DMS 273 (cell line): Measurements from ENCODE around the gene HS2ST1.
"Not testable (repeated sequence)": the region's sequence is repeated elsewhere in the genome, so short reads cannot be mapped to it uniquely, and the experiment has no call there.

Experiments
- DNase-seq: peaks from one replicate; lab custom pipeline; 2025; ENCODE audit not compliant: unreplicated experiment; lab: John Stamatoyannopoulos, UW

Gene HS2ST1

DNA sequence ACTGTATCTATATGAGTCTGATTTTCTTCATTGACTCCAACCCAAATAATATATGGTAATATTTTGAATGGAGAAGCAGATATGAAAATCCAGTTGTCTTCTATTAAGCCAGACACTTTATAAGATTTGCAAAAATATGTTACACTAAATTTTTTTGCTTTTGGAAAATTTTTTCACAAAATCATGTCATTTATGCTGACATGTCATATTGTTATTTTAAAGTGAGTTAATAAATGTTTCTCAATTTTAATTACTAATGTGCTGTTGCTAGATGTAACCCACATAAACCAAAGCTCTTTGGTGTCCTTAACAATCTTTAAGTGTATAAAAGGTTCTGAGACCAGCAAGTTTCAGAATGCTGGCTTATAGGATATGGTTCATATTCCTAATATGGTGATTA, 142.5 kb downstream of the HS2ST1 start:
- DNase-seq: no peak

DNA sequence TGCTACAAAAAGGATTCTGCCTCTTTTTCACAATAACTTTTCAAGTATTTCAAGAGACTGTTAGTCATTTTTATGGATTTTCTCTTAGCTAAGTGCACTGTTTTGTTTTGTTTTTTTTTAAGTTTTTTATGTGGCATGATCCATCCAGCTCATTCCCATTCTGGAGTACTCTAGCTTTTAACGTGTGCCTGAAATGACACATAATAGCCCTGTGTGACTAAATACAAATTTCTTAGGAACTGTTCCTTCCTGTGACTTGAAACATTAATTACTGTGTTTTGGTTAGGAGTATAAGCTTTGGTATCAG, 143.9 kb downstream of the HS2ST1 start:
- DNase-seq: no peak

DNA sequence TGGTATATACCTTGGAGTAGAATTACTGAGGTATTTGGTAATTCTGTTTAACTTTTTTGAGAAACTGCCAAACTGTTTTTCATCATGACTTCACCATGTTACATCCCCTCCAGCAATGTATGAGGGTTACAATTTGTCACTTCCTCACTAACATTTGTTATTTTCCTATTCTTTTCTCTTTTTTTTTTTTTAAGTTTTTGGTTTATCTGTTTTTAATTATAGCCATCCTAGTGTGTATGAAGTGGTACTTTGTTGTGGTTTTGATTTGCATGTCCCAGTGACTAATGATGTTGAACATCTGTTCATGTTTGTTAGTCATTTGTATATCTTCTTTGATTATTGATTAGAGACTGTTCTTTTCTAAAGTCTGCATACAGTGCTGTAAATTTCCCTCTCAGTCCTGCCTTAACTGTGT, 147.3 kb downstream of the HS2ST1 start:
- no peak for DNase-seq

DNA sequence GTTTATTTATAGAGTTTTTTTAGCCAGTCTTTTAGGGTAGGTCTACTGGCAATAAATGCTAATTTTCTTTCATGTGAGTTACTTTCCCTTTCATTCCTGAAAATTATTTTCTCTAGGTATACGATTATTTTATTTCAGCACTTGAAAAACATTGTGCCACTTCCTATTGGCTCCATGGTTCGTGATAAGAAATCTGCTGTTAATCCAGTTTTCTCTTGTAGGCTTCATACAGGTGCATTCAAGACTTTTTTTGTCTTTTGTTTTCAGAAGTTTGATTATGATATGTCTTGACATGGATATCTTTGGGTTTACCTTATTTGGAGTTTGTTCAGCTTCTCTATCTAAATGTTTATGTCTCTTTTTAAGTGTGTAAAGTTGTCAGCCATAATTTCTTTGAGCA, 148.3 kb downstream of the HS2ST1 start:
- DNase-seq: no peak

DNA sequence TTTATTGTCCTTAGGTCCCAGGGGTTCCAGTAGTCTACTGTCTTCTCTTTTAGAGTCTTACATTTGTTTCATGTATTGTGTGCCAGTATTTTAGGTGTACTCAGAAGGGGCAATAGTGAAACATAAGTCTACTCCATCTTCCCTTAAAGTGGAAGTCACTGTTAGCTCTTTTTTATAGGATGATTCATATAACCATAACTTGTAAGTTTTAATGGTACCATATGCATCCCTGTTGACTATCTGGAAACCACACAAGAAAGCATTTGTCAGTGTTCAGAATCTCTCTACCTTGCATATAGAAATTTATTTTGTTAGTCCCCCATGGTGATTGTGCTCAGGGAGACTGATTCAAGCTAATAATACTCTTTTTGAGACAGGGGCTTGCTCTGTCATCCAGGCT, 149.9 kb downstream of the HS2ST1 start:
- DNase-seq: no peak

DNA sequence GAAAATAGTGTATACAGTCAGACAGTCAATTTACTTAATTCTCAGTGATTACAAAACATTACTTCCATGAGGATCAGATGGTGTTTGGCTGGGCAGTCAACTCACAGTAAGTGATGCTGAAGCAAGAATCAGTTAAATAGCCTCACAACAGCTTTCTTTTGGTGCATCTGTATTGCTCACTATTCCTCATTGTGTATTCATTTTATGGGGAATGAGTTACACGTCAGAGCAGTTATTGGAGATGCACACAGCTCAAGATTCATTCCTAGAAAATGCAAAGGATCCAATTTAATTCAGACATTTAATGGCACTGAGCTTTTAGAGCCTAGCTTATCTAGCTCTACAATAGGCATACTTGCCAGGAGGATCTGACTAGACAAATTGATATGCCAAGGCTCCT, 150.6 kb downstream of the HS2ST1 start:
- DNase-seq: no peak

DNA sequence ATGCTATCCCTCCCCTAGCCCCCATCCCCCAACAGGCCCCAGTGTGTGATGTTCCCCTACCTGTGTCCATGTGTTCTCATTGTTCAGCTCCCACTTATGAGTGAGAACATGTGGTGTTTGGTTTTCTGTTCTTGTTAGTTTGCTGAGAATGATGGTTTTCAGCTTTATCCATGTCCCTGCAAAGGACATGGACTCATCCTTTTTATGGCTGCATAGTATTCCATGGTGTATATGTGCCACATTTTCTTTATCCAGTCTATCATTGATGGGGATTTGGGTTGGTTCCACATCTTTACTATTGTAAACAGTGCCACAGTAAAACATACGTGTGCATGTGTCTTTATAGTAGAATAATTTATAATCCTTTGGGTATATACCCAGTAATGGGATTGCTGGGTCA, 152.3 kb downstream of the HS2ST1 start:
- DNase-seq: not testable (repeated sequence)

DNA sequence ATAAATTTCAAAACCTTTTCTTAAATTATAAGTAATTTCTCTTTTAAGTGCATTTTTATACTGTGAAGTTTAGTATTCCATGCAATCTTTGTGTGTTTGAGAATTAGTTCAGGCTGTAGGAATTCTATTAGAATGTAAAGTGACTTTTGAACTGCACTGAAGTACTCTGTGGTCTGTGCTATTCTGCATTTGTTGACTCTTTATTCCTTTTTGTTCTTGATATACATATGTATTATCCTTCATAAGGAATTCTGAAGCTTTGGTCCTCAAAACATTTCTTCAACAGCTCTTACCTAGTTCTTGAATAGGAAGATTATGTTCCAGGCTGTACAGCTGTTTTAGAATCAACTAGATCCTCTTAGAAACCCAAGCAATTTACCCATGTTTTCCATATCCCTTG, 158.0 kb downstream of the HS2ST1 start:
- DNase-seq: no peak

DNA sequence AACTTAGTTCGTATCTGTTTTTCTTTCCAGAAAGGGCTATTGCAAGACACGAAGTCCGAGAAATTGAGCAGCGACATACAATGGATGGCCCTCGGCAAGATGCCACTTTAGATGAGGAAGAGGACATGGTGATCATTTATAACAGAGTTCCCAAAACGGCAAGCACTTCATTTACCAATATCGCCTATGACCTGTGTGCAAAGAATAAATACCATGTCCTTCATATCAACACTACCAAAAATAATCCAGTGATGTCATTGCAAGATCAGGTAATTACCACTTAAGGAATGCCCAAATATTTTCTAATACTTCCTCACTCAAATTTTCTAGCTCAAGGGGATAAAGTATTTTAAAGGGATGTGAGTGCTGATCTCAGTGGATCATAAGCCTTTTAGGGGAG, 158.5 kb downstream of the HS2ST1 start:
- no peak for DNase-seq

DNA sequence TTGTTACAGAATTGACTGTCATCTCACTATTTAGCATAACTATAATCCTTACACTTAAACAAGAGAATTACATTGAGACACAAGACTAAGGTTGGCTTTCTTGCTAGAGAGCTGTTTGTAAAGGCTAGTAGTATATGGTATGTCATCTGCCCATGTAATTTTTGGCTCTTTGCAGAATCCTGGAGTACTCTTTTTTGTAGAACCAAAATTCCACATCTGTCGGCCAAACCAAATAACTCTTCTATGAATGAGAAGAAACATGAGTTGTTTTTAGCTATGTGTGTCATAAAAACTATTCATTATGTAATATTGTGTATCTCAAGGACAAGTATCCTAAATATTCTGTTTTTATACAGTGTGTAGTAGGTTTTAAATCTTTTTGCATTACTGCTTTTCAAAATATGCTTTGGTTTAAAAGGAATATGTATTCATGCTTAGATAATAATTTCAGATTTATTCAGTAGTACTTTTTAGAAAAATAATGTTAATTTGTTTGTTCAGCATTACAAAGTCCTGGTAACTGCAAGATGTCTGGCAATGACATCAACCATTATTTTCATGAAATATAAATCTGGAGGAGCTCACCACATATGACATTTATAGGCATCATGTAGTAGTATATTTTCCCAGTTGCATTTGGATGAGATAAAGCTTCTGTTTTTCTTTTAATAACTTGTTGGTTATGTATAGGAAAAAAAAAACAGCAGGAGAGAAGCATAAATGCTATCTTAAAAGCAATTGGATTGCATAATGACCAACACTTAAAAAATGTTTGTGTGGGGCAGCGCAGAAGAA, 159.8 kb downstream of the HS2ST1 start:
- no peak for DNase-seq

DNA sequence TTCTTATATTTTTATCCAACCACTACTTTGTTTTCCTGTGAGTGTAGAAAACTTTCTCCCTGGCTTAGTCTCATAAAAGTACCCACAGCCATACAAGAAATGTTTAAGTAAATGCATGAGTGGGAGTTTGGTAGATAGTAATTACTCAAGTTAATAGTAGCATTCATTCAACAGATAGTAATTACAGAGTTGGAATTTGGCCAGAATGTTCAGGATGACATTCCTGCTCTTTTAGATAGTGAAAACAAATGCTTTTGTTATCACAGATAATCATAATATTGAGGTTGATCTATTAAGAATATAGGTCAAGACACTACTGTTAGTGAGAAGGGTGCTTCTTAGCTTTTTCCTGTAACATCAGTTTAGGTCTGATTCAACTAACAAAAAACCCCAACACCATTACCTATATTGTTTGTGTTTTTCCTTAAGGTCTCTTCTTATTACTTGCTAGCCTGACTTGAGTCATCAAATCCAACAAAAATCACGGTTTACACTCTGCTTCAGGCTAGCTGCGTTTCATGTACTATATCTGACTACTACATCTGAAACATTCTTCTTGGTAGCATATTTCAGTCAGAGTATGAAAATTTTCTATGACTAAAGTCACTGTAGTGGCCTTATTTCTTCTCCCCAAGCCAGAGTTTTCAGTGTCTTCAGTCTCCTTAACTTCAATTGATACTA, 163.7 kb downstream of the HS2ST1 start:
- no peak for DNase-seq

DNA sequence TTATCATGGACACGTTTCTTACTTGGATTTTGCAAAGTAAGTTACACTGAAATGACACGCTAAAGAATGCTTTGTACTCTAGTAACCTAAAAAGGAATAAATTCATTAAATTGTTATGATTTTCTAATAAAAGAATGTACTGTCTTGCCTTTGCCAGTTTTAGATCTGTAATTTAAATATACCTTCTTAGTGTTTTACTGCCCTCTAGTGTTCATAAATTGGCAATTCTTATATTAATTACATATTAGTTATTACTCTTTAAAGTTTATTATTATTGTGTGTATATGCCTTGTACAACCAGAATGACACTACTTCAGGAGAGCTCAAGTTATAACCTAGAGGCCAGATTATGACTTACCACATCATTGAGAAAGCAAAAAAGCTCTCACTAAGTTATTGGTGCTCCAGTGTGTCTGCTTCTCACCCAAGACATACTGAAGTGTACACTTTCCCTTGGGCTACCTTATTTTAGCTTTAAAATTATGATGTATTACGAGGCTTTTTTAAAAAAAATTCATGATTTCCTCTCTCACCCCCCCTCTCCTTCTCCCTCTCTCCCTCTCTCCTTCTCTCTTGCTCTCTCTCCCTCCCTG, 169.9 kb downstream of the HS2ST1 start:
- peak; percentile 59 for DNase-seq

DNA sequence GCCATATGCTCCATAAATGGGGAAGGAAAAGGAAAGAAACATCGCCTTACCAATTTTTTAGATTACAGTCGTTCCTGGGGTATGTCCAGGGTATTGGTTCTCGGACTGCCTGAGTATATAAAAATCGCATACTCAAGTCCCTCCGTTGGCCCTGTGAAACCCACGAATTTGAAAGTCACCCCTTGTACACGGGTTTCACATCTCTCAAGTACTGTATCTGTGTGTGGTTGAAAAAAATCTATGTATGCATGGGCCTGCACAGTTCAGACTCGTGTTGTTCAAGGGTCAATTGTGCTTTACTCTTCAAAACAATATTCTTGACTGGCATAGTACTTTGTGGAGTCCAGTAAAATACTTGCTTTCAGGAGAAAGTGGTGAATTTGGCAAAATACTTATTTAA, 171.7 kb downstream of the HS2ST1 start:
- DNase-seq: no peak

DNA sequence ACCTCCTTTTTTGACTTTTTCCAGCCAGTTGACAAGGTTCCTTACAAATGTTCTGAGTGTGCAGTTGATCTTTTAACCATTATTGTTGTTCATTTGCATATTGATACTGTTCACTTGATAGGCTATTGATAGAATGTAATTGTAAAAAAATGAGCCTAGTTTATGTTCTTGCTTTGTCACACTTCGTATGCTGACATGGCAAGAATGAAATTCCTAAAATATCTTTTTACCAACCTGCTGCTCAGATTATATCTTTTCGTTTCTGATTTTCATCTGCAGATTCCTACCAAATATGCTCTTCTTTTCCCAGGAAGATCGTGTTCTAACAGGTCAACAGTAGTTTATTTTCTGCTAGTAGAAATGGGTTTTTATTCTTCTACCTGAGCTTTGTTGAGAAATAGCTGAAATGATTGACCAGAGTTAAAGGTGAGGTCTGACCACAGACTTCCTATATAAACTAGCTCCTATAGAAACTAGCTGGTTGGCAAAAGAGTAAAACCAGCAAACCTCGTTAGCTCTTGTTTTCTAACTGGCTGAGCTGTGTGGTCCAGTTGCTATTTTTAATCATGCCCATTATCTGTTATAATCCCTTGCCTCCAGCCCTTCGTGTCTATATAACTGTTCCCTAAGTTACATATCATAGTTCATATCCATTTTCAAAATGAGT, 174.8 kb downstream of the HS2ST1 start:
- no peak for DNase-seq

DNA sequence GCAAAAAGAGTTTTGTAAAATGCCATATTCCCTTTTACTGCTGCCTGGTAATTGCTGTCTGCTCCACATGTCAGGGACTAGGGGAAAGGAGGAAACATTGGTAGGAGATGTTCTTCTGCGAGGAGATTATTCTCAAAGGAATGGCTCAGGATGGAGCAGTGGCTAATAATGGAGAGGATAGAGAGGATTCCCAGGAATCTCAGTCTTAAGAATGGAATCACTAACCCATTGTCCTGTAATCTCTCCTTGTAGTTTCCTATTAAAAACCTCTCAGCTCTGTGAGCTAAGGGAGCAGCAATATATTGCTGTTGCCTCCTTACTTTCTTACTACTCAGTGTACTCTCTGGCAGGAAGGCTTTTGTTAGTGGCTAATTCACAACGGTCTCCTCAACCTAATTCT, 175.4 kb downstream of the HS2ST1 start:
- no peak for DNase-seq

DNA sequence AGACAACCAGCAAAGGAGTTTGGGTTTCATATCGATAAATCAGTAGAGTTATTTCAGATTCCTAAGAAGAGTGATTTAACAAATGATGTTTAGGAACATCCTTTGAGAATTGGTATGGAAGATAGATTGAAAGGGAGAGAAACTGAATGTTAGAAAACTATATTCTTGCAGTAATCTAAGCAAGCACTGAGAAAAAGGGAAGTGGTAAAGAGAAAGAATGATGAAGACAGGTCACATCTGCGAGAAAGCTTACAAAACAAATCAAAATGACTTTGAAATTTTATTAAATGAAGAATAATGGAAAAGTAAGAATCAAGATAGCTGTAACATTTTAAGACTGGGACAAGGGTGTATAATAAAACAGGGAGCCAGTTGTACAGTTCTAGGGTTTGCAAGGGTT, 177.0 kb downstream of the HS2ST1 start:
- DNase-seq: no peak

DNA sequence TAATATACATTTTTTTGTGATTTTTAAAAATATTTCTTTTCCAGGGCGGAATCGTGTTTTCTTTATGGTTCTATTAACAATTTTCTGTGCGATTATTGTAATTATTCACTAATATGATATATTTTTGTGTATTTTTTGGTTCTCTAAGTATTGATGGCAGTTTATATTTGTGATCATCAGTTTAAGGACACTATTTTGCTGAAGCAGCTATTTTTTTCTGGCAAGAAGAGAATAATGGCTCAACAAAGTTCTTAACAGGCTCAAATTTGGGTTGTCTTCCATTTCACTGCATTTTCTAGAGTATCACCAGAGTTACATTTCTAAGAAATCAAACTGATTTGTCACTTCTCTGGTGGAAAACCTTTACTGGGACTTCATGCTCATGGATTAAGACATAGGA, 178.4 kb downstream of the HS2ST1 start:
- no peak for DNase-seq

DNA sequence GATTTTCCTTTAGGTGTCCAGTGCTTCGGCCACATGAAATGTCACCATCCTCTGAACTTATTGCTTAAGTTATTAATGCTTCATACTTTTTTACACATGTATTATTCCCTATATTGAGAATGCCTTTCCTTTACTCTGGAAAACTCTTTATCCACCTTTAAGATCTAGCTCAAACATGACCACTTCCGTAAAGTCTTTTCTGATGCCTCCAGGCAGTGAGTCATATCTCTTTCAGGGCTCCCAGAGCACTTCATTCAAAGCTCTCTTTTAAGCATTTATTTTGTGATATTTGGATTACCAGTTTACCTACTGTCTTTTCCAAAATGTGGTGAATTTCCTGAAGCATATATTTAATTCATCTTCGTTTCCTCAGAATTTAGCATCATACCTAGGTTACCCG, 178.9 kb downstream of the HS2ST1 start:
- DNase-seq: no peak

DNA sequence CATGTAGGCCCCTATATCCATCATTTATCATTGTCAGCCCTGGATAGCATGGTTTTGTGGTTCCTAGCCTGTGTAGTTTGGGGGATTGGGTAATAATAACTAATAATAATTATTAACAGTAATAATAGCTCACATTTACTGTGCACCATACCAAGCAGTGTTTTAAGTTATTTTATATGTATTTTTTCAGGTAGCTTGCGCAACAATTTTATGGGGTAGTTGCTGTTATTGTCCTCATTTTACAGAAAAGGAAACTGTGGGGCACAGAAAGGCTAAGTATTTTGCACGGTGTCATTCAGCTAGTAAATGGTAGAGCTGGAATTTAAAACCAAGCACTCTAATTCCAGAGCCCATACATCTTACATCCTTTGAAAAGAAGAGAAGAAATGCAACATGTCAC, 179.8 kb downstream of the HS2ST1 start:
- no peak for DNase-seq

DNA sequence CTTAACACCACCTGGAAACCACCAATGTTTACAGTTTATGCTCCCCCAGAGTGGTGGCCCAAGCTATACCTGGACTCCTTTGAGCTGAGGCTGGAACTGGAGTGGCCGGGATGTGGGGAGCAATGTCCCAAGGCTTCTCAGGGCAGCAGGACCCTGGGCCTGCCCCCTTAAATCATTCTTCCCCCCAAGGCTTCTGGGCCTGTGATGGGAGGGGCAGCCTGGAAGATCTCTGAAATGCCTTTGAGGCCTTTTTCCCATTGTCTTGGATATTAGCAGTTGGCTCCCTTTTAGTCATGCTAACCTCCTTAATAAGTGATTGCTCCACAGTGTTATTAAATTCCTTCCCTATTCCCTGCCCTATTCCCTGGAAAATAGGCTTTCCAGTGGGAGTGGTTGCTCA, 185.8 kb downstream of the HS2ST1 start:
- no peak for DNase-seq

DNA sequence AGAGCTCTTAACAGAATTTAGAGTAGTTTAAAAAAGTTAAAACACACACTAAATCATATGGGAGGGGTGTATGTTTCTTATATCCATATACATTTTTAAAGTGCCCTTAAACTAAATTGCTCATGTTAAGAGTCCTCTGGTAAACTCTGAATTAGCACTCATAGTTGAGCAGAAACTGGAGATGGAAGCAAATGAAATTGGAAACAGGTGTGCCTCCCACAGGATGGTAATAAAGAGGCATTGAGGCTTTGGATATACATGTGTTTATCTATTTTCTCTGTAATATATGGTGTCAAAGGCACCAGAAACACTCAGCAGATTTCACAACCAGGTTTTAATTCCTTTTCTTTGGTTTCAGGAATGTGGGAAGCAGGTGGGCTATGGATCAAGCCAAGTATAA, 188.6 kb downstream of the HS2ST1 start:
- no peak for DNase-seq

DNA sequence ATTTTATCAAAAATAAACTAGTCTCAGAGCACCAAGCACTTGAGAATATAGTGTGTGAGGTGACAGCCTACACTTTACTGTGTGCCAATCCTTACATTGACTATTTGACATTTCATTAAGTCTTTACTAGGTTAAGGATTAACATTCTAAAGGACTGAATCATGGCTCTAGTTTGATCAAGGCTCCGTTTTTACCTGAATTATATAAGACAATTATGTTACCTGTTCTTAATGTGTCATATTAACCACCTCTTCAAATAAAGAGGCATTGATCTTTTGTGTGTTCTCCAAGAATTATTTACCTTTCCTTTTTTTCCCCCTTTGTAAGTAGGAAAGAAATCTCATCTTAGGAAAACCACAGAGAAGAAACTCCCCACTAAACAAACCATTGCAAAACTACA, 189.7 kb downstream of the HS2ST1 start:
- DNase-seq: no peak
